A549 treated with CpdA at 1 μM for 4 hours (cell line): ENCODE data around the gene DCC. TPM values are rescaled to one million over a fixed set of nuclear protein-coding genes. Genes with fewer than 3 reads are reported as not detected.

Source experiments
- total RNA-seq: library from RNA; stranded (reverse); fragments of 200-300 nt; extraction: Qiagen RNA extraction; gene quantifications from 5 replicates; pipeline ENCODE4 v1.2.3, GENCODE V29; 2022; ENCODE audit warnings: low read depth

Gene DCC
- not detected in 5 replicates for total RNA-seq

GRCh38 chr18:52339891-52340371 is at the start of gene DCC:
DCC (plus strand) TSS chr18:52340197; CDS start chr18:52340788, 591 bp downstream.

